Caco-2 (cell line): Measurements from ENCODE around the gene GRM5. TPM values are rescaled to one million over a fixed set of nuclear protein-coding genes. Genes with fewer than 3 reads are reported as not detected.

ENCODE experiments used
- BruUV-seq: library from RNA; stranded (reverse); fragments of 400-500 nt; replicated peaks from 2 replicates; lab custom pipeline; 2021; lab: Mats Ljungman, UMichigan
- CTCF ChIA-PET: fragments of 300-600 bp; sonication (Branson Sonifier 250); formaldehyde crosslinking; loops from one replicate; lab custom pipeline; 2022; ENCODE audit warnings: antibody characterized with exemption; lab: Charles Lee
- POLR2A ChIA-PET: fragments of 300-600 bp; sonication (Branson Sonifier 250); formaldehyde crosslinking; loops from one replicate; lab custom pipeline; 2022; ENCODE audit warnings: antibody characterized with exemption; lab: Charles Lee
- DNase-seq, 2 experiments: peaks; one replicate each; pipeline versions ENCODE4 v3.0.0 to v3.0.0-alpha.2; 2020 to 2022
- H3K27me3 ChIP-seq: replicated peaks from 2 replicates; pipeline ENCODE4 v1.6.0; 2011; ENCODE audit warnings: low read length; ENCODE audit not compliant: control insufficient read depth, insufficient read depth
- H3K36me3 ChIP-seq: 2 replicates; pipeline ENCODE4 v1.5.1; 2011; ENCODE audit warnings: low read length; ENCODE audit not compliant: control insufficient read depth, insufficient read depth
- H3K4me1 ChIP-seq: fragments of 250-450 bp; sonication (Bioruptor Pico); 2 replicates; pipeline ENCODE4 v1.5.1; 2020; ENCODE audit warnings: mild to moderate bottlenecking
- H3K4me3 ChIP-seq: 2 replicates; pipeline ENCODE4 v1.5.1; 2011; ENCODE audit warnings: low read depth, mild to moderate bottlenecking, control low read depth, low read length
- H3K9me3 ChIP-seq: fragments of 250-450 bp; sonication (Bioruptor Pico); 2 replicates; pipeline ENCODE4 v1.5.1; 2020; ENCODE audit warnings: mild to moderate bottlenecking, moderate library complexity
- H3K27ac Mint-ChIP-seq: one replicate; pipeline ENCODE4 v1.8.0; 2022; ENCODE audit warnings: mixed read lengths; ENCODE audit not compliant: unreplicated experiment
- H3K27me3 Mint-ChIP-seq: one replicate; pipeline ENCODE4 v1.8.0; 2022; ENCODE audit warnings: mixed read lengths; ENCODE audit not compliant: insufficient read depth, unreplicated experiment
- H3K36me3 Mint-ChIP-seq: one replicate; pipeline ENCODE4 v1.8.0; 2022; ENCODE audit warnings: mild to moderate bottlenecking, mixed read lengths; ENCODE audit not compliant: insufficient read depth, unreplicated experiment
- H3K4me1 Mint-ChIP-seq: one replicate; pipeline ENCODE4 v1.8.0; 2022; ENCODE audit warnings: low read depth, mixed read lengths; ENCODE audit not compliant: unreplicated experiment
- H3K4me3 Mint-ChIP-seq: one replicate; pipeline ENCODE4 v1.8.0; 2022; ENCODE audit warnings: mild to moderate bottlenecking, moderate library complexity, mixed read lengths; ENCODE audit not compliant: unreplicated experiment
- H3K9me3 Mint-ChIP-seq: one replicate; pipeline ENCODE4 v1.8.0; 2022; ENCODE audit warnings: mixed read lengths; ENCODE audit not compliant: unreplicated experiment
- CTCF ChIP-seq, 2 experiments: fragments of 200-600 bp in 1 of 2; IDR thresholded peaks; 1 replicate in 1 of 2; 2 replicates in 1 of 2; pipeline versions ENCODE4 v1.5.1 to v1.8.0; 2011 to 2022; ENCODE audit warnings: antibody characterized with exemption in 1 of 2, control low read depth in 1 of 2, inconsistent platforms in 1 of 2, low read depth in 1 of 2, low read length in 1 of 2, mild to moderate bottlenecking in 1 of 2, moderate library complexity in 1 of 2; ENCODE audit not compliant: insufficient read depth in 1 of 2, severe bottlenecking in 1 of 2, unreplicated experiment in 1 of 2
- intact Hi-C: fragments of 100-400 bp; cut with micrococcal nuclease; formaldehyde crosslinking; loops from one replicate; pipeline ENCODE4 v1.10.0; 2022; ENCODE audit not compliant: unreplicated experiment
- total RNA-seq: library from RNA; stranded (reverse); gene quantifications from 2 replicates; pipeline ENCODE4 v1.2.3, GENCODE V29; 2022

GRM5 gene
- total RNA-seq, 1 experiment from 2014 or later, result not detected

- Histone ChIP-seq H3K36me3 (no peaks in the 10 kb centered on the region), H3K4me1 (no peaks in the 10 kb centered on the region), H3K4me3 (no peak overlapping the region), H3K27me3 (no peaks in the 10 kb centered on the region), H3K9me3 (no peaks in the 10 kb centered on the region)
- Mint-ChIP-seq H3K9me3 (no peaks in the 10 kb centered on the region), H3K36me3 (no peaks in the 10 kb centered on the region), H3K27me3 (peaks cover 2% of the 10 kb centered on the region), H3K27ac (no peak overlapping the region), H3K4me3 (no peak overlapping the region), H3K4me1 (no peaks in the 10 kb centered on the region)
- no peak for TF ChIP-seq CTCF (IDR thresholded peaks at IDR 0.05; ENCODE audit: insufficient read depth in 1 of 2, low read depth in 1 of 2, low read length in 1 of 2, severe bottlenecking in 1 of 2, unreplicated experiment in 1 of 2)
- DNase-seq, result no peak
- BruUV-seq, result no TSS peak
- intact Hi-C loops, result no loop called here
- ChIA-PET CTCF (interaction anchor here (1.0 kb wide), 1 partner anchor 434 kb away, joined by 7 read pairs; no protein-coding TSS in a partner anchor), POLR2A (no interaction called here)
These were observed 527.7 kb downstream of the GRM5 start for GRCh38 chr11:88538098-88538497.

- Mint-ChIP-seq H3K27ac (no peak overlapping the region), H3K4me1 (no peaks in the 10 kb centered on the region), H3K36me3 (no peaks in the 10 kb centered on the region), H3K9me3 (no peaks in the 10 kb centered on the region), H3K27me3 (peaks cover 3% of the 10 kb centered on the region), H3K4me3 (no peak overlapping the region)
- no TSS peak for BruUV-seq
- no peaks in the 10 kb centered on the region for H3K4me1 ChIP-seq
- ChIA-PET POLR2A (no interaction called here), CTCF (interaction anchor here (1.0 kb wide), 1 partner anchor 434 kb away, joined by 7 read pairs; no protein-coding TSS in a partner anchor)
- H3K36me3 ChIP-seq, result no peaks in the 10 kb centered on the region
- H3K27me3 ChIP-seq, result no peaks in the 10 kb centered on the region
- intact Hi-C loops, result no loop called here
- no peak for DNase-seq
- TF ChIP-seq CTCF (IDR thresholded peaks at IDR 0.05; ENCODE audit: insufficient read depth in 1 of 2, low read depth in 1 of 2, low read length in 1 of 2, severe bottlenecking in 1 of 2, unreplicated experiment in 1 of 2), result no peak
- H3K4me3 ChIP-seq, result no peak overlapping the region
- H3K9me3 ChIP-seq, result no peaks in the 10 kb centered on the region
These were observed 528.2 kb downstream of the GRM5 start for GRCh38 chr11:88537613-88538012.

- Histone ChIP-seq H3K9me3 (no peaks in the 10 kb centered on the region), H3K36me3 (no peaks in the 10 kb centered on the region), H3K27me3 (no peaks in the 10 kb centered on the region), H3K4me1 (no peaks in the 10 kb centered on the region), H3K4me3 (no peak overlapping the region)
- no peak for TF ChIP-seq CTCF (IDR thresholded peaks at IDR 0.05; ENCODE audit: insufficient read depth in 1 of 2, low read depth in 1 of 2, low read length in 1 of 2, severe bottlenecking in 1 of 2, unreplicated experiment in 1 of 2)
- Mint-ChIP-seq H3K27ac (no peak overlapping the region), H3K4me3 (no peak overlapping the region), H3K36me3 (no peaks in the 10 kb centered on the region), H3K4me1 (no peaks in the 10 kb centered on the region), H3K9me3 (no peaks in the 10 kb centered on the region), H3K27me3 (peaks cover 3% of the 10 kb centered on the region)
- CTCF ChIA-PET, result interaction anchor here (1.0 kb wide), 1 partner anchor 10 kb away, joined by 3 read pairs; no protein-coding TSS in a partner anchor
- POLR2A ChIA-PET, result no interaction called here
- DNase-seq, result no peak
- intact Hi-C loops, result no loop called here
- BruUV-seq, result no TSS peak
These were observed 529.0 kb downstream of the GRM5 start for GRCh38 chr11:88536616-88537265.
